ENCODE data around the gene CCDC192.

DNA sequence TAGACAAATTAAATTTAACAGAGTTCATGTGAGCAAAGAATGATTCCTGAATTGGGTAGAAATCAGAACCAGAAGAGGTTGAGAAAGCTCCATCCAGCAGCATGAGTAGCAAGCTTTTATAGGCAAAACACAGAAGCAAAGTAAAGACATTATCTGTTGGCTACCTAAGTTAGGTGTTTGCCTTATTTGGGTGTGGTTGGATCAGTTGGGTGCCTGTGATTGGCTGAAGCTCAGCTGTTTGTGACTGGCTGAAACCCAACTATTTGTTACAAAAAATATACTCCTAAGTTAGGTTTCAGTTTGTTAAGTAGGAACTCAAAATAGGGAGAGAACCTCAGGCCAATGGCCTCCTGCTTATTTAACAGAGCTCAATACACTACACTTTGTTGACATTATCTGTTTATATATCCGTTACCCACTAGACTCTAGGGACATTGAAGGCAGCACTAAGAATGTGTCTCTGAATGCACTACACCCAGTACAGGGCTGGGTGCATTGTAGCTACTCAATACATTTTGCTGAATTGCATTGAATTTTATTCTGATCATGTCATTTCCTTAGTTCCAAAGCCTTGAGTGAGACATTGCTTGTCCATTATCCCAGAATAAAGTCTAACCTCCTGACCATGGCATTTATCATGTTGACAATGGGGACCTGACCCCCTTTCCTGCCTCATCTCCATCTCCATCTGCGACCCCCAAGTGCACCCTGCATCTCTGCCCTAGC is 98.7 kb downstream of the CCDC192 start:
- no peak for TF ChIP-seq YY1 (IDR thresholded peaks at IDR 0.05; ENCODE audit: insufficient read depth, insufficient read length)
- no peak for TF ChIP-seq ZNF274 (IDR thresholded peaks at IDR 0.05; ENCODE audit: low read depth, low read length)
- TF ChIP-seq SUZ12 (IDR thresholded peaks at IDR 0.05; ENCODE audit: extremely low read depth, insufficient read depth, insufficient read length), result no peak

Measured in NT2/D1 (cell line).